T-helper 2 cell treated with Interferon-gamma antibody and Interleukin-4, amounts not matched to agents 100 ng/mL and 5 ng/mL, for 36 hours (primary cell): ENCODE data around the gene SMS. TPM values are rescaled to one million over a fixed set of nuclear protein-coding genes. Genes with fewer than 3 reads are reported as not detected.

ENCODE experiments used
- intact Hi-C: fragments of 100-400 bp; cut with micrococcal nuclease; formaldehyde crosslinking; loops from one replicate; pipeline ENCODE4 v1.15.1; 2023
- total RNA-seq: library from RNA; stranded (reverse); gene quantifications from 2 replicates; pipeline ENCODE4 v1.2.3, GENCODE V29; 2022

The SMS gene
- total RNA-seq, 1 donor from 2014 or later, result 66.8 TPM

DNA sequence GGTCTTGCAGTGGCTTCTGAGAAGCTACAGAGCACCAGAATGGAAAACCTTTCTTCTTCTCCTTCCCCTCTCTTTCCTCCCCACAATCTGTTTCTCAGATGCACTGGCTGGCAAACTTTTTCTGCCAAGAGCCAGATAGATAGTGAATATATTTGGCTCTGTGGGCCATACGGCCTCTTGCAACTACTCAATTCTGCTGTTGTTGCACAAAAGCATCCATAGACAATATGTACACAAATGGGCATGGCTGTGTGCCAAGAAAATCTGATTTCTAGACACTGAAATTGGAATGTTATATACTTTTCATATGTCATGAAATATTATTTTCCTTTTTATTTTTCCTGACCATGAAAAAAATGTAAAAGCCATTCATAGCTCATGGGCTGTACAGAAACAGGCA, 94.7 kb downstream of the SMS start:
- intact Hi-C loops, result no loop called here

DNA sequence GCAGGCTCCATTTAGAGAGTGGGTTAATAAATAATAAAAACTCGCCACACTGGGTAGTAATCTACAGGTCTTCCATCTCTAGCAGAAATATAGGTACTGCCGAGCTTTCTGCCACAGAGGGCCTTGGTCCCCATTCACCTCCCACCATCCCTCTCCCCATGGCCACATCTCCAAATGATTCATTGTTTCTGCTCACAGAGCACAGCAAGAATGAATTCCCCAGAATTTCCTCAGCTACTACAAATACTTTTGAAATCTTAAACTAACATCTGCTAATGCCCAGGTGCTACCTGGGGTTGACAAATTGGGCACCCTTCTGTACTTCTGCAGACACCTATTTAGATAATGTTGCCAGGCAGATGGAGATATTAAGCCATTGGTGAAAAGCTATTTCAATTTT, 96.7 kb downstream of the SMS start:
- intact Hi-C loops, result no loop called here

DNA sequence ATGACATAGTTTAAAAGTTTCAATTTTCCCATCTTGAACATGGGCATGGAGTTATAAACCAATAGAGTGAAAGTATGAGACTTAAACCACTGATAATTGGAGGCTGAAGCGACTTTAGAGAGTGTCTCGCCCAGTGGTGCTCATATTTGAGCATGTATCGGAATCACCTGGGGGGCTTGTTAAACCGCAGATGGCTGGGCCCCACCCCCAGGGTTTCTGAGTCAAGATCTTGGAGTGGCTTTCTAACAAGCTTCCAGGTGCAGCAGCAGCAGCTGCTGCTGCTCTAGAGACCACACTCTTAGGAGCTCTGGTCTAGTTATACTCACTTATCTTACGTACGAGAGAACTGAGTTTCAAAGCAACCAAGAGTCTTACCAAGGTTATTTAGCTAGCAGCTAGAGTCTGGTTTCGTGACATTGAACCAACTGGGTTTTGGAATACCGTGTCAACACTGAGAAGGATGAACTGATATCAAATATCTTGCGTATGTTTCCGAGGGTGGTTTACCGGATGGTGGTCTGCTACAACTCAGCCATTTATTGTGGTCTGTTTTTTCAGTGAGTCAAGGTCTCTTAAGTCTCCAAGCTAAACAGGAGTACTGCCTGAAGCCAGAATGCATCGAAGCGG, 97.5 kb downstream of the SMS start:
- intact Hi-C loops, result no loop called here

DNA sequence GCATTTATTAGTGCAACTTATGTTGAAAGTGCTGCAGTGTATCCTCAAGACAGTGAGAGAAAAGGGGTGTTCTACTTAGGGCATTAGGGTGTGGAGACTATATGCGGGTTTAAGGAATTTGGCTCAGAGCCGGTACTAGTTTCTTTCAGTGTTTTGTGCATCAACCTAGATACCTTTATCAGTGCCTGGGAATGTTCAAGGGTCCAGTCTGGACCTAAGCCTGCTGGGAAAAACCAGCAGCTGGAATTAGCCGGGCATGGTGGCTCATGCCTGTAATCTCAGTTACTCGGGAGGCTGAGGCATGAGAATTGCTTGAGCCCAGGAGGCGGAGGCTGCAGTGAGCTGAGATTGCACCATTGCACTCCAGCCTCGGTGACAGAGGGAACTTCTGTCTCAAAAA, 99.0 kb downstream of the SMS start:
- intact Hi-C loops, result no loop called here

DNA sequence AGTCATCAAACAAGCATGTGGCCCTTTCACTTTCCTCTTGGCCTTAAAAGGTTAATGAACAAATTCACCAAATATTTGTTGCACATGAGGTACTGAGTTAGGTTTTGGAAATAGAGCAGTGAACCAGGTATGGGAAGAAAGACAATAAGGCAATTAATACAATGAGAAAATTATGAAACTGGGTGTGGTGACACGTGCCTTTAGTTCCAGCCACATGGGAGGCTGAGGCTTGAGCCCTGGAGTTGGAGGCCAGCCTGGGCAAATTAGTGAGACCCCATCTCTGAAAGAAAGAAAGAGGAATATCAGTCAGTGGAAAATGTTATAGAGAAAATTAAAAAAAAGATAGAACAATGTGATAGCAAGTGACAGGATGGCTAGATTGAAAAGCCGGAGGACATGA, 99.7 kb downstream of the SMS start:
- intact Hi-C loops, result no loop called here

DNA sequence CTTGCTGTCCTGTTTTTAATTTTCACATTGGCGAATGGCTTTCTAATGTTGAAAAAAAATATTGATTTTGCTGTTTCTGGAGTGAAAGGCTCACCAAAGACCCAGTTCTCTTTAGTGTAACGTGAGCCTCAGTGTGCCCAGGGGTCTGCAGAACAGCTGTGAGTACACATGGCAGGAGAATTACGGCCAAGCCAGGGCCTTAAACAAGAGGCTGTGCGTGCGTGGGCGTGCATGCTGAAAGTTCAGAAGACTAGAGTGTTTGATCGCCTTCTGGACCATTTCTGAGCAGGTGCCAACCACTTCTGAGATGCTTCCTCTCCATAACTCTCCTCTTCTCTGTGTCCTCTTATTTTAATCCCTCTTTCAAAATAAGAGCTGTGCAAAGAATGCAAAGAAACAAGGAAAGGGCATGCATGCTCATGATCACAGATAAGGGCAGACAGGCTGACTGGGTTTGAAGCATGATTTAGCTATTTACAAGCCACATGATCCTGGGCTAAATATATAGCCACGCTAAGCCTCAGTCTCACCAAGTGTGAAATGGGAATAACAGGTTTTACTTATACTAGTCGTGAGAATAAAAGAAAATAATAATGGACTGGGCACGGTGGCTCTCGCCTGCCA, 101.5 kb downstream of the SMS start:
- intact Hi-C loops, result no loop called here

DNA sequence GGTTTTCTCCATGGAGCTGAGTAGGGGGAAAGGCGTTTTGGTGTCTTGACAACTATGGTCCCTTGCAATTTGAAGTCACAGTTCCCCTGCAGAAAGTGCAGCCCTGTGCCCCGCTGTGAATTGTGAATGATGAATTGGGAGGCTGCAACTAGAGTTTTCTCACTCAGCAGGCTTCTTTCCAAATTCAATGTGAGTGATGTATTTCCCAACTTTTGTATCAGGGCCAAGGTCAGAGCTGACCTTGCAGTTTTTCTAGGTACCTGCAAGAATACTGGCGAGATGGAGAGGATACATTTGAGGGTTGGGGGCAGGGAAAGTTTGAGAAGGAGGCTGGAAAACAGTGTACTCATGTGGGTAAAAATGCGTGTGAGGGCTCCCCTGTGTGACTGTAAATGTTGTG, 103.4 kb downstream of the SMS start:
- intact Hi-C loops, result no loop called here

Other genes with a start within 250 kb of the SMS start
- gene SMPX, start 182.6 kb upstream of the SMS start, total RNA-seq, result not detected in 2 replicates
- gene MBTPS2, start 101.1 kb upstream of the SMS start, total RNA-seq, result 9.4 and 10.0 TPM in 2 replicates
- gene YY2, start 84.7 kb upstream of the SMS start, total RNA-seq, result 2.1 and 2.3 TPM in 2 replicates
- gene PHEX, start 91.6 kb downstream of the SMS start, total RNA-seq, result 0.18 and 0.27 TPM in 2 replicates